ENCODE results near the gene SEMA6B.
"Not testable (repeated sequence)": the region's sequence is repeated elsewhere in the genome, so short reads cannot be mapped to it uniquely, and the experiment has no call there.

SEMA6B gene

DNA sequence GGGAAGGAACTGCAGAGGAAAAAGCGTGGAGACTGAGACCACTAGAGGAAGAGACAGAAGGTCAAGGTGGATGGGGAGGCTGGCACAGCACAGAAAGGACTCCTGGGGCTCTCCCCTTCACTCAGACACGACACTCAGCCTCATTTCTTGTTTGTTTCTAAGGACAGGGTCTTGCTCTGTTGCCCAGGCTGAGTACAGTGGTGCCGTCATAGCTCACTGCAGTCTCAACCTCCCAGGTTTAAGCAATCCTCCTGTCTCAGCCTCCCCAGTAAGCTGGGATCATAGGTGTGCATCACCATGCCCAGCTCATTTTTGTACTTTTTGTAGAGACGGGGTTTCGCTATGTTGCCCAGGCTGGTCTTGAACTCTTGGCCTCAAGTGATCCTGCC is 11.4 kb upstream of the SEMA6B start:
- Mint-ChIP-seq H3K36me3 (ENCODE audit: low read depth) (no peaks in the 10 kb centered on the region), H3K4me3 (no peak overlapping the region), H3K27me3 (peaks cover 22% of the 10 kb centered on the region), H3K4me1 (ENCODE audit: low read depth) (peaks cover 48% of the 10 kb centered on the region), H3K9me3 (no peaks in the 10 kb centered on the region), H3K27ac (no peak overlapping the region)
- intact Hi-C loops (cut with micrococcal nuclease), result no loop called here

GRCh38 chr19:4570402-4570801 is 10.9 kb upstream of the SEMA6B start:
- peaks cover 44% of the 10 kb centered on the region for H3K4me1 Mint-ChIP-seq (ENCODE audit: low read depth)
- intact Hi-C loops (cut with micrococcal nuclease), result no loop called here

GRCh38 chr19:4568886-4569285 is 9.4 kb upstream of the SEMA6B start:
- no peak overlapping the region for H3K27ac Mint-ChIP-seq
- no peaks in the 10 kb centered on the region for H3K9me3 Mint-ChIP-seq
- peaks cover 5% of the 10 kb centered on the region for H3K27me3 Mint-ChIP-seq
- H3K4me1 Mint-ChIP-seq (ENCODE audit: low read depth), result peaks cover 43% of the 10 kb centered on the region
- H3K36me3 Mint-ChIP-seq (ENCODE audit: low read depth), result no peaks in the 10 kb centered on the region
- intact Hi-C loops (cut with micrococcal nuclease), result no loop called here
- H3K4me3 Mint-ChIP-seq, result no peak overlapping the region

More at GRCh38 chr19:4570402-4570801, 10.9 kb upstream of the SEMA6B start:
- Mint-ChIP-seq H3K36me3 (ENCODE audit: low read depth) (no peaks in the 10 kb centered on the region), H3K9me3 (no peaks in the 10 kb centered on the region), H3K27ac (peak overlapping the region; percentile 9), H3K4me3 (no peak overlapping the region), H3K27me3 (peaks cover 19% of the 10 kb centered on the region)

- Mint-ChIP-seq H3K4me1 (ENCODE audit: low read depth) (peaks cover 51% of the 10 kb centered on the region), H3K27ac (peak overlapping the region; percentile 65), H3K4me3 (no peak overlapping the region), H3K27me3 (no peaks in the 10 kb centered on the region), H3K9me3 (no peaks in the 10 kb centered on the region), H3K36me3 (ENCODE audit: low read depth) (no peaks in the 10 kb centered on the region)
- intact Hi-C loops (cut with micrococcal nuclease), result no loop called here
Measured at GRCh38 chr19:4567584-4568071, 8.1 kb upstream of the SEMA6B start.

- intact Hi-C loops (cut with micrococcal nuclease), result no loop called here
- no peaks in the 10 kb centered on the region for H3K36me3 Mint-ChIP-seq (ENCODE audit: low read depth)
- H3K4me3 Mint-ChIP-seq, result peak overlapping the region; percentile 2
- no peaks in the 10 kb centered on the region for H3K9me3 Mint-ChIP-seq
- no peaks in the 10 kb centered on the region for H3K27me3 Mint-ChIP-seq
- peaks cover 61% of the 10 kb centered on the region for H3K4me1 Mint-ChIP-seq (ENCODE audit: low read depth)
- H3K27ac Mint-ChIP-seq, result peak overlapping the region; percentile 65
Measured at GRCh38 chr19:4566402-4567051, 7.0 kb upstream of the SEMA6B start.

DNA sequence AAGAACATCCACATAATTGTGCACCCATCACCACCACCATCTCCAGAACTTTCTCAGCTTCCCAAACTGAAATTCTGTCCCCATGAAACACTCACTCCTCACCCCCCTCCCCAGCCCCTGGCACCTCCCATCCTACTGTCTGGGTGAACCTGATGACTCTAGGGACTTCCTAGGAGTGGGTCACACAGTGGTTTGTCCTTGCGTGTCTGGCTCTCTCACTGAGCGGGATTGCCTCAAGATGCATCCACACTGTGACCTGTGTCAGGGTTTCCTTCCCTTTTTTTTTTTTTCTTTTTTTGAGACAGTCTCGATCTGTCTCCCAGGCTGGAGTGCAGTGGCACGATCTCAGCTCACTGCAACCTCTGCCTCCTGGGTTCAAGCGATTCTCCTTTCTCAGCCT is 4.1 kb upstream of the SEMA6B start:
- H3K27ac Mint-ChIP-seq; H3K27me3 Mint-ChIP-seq; H3K4me3 Mint-ChIP-seq; H3K9me3 Mint-ChIP-seq; intact Hi-C loops (cut with micrococcal nuclease); H3K36me3 Mint-ChIP-seq (ENCODE audit: low read depth): not testable (repeated sequence)
- H3K4me1 Mint-ChIP-seq (ENCODE audit: low read depth), result peaks cover 68% of the 10 kb centered on the region

DNA sequence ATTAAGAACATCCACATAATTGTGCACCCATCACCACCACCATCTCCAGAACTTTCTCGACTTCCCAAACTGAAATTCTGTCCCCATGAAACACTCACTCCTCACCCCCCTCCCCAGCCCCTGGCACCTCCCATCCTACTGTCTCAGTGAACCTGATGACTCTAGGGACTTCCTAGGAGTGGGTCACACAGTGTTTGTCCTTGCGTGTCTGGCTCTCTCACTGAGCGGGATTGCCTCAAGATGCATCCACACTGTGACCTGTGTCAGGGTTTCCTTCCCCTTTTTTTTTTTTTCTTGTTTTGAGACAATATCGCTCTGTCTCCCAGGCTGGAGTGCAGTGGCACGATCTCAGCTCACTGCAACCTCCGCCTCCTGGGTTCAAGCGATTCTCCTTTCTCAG is 2.6 kb upstream of the SEMA6B start:
- H3K9me3 Mint-ChIP-seq; H3K4me3 Mint-ChIP-seq; H3K27me3 Mint-ChIP-seq; intact Hi-C loops (cut with micrococcal nuclease); H3K36me3 Mint-ChIP-seq (ENCODE audit: low read depth): not testable (repeated sequence)
- peaks cover 70% of the 10 kb centered on the region for H3K4me1 Mint-ChIP-seq (ENCODE audit: low read depth)
- H3K27ac Mint-ChIP-seq, result peak overlapping the region; percentile 58

DNA sequence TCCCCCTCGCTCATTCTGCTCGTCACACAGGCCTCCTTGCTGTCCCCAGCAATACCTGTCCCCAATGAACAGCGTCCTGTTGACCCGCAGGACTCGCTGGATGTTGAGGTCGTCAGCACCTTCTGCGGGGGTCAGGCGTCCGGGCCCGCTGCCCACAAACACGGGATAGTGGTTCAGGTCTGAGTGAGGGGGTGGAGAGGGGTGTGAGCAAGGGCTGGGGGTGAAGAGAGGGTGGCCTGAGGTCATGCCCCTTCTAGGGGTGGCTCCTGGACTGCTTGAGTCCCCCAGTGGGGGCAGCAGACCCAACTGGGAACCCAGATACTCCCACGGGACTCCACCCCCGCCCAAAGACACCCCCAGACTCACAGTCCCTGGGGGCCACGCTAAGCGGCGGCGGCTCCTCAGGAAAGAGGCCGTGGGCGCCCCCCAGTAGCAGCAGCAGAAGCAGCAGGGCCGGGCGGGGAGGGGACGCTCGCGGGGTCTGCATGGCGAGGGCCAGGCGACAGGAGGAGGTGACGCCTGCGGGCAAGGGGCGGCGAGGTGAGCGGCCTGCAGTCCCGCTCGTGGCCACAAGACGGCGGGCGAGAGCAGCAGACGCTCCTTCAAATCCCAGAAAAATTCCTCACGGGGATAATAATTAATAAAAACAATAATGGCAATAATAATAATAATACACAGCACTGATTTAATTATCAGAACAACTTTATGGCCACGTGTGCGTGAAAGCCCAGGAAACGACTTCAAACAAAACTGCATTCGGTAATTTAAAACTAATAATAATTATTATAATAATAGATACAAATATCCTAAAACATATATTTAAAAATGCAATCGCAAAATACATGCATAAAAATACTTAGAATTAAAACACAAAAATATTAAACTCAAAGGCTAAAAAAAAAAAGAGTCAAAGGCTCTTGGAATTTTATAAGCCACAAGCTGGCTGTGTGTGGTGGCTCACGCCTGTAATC is 1.2 kb downstream of the SEMA6B start:
- H3K4me3 Mint-ChIP-seq, result peak overlapping the region; percentile 6
- intact Hi-C loops (cut with micrococcal nuclease), result no loop called here
- H3K36me3 Mint-ChIP-seq (ENCODE audit: low read depth), result peaks cover 8% of the 10 kb centered on the region
- H3K9me3 Mint-ChIP-seq, result peaks cover 5% of the 10 kb centered on the region
- no peaks in the 10 kb centered on the region for H3K27me3 Mint-ChIP-seq
- H3K27ac Mint-ChIP-seq, result no peak overlapping the region
- H3K4me1 Mint-ChIP-seq (ENCODE audit: low read depth), result peaks cover 61% of the 10 kb centered on the region

DNA sequence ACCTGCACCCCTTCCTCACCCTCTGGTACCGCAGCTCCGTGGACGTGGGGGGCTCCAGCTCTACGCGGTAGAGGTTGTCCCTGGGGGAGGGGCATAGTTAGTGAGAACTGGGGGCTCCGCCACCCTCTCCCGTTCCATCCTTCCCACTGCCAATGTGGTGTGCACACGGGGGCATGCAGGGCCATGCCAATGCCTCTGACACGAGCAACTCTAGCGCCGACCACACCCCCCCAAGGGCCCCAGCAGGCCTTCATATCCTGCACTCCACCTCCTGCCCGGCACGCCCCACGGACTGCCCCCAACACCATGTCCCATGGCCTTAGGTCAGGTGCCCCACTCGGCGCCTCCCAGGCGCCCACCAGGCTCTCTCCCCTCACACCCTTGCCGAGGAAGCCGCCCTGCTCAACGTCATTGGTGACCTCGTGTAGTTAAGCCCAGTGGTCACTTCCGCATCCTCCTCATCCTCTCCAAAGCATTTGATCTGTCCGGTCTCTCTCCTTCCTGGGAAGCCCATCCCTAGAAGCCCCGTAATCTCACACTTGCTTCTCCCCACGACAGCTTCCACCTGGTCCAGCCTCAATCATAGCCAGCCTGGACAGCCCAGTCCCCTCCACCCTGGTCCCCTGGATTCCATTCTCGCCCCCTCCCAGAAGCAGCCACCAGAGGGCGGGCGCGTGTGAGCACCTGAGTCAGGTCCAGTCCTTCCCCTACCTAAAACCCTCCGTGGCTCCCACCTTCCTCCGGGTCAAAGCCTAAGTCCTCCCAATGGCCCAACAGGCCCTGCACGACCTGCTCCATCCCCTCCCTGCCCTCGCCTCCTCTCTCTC is 2.1 kb downstream of the SEMA6B start:
- intact Hi-C loops (cut with micrococcal nuclease), result no loop called here
- Mint-ChIP-seq H3K27ac (no peak overlapping the region), H3K9me3 (peaks cover 8% of the 10 kb centered on the region), H3K27me3 (no peaks in the 10 kb centered on the region), H3K4me1 (ENCODE audit: low read depth) (peaks cover 61% of the 10 kb centered on the region), H3K36me3 (ENCODE audit: low read depth) (peaks cover 14% of the 10 kb centered on the region), H3K4me3 (no peak overlapping the region)

GRCh38 chr19:4556597-4557127 is 2.8 kb downstream of the SEMA6B start:
- H3K27ac Mint-ChIP-seq, result peak overlapping the region; percentile 43
- intact Hi-C loops (cut with micrococcal nuclease), result no loop called here
- H3K9me3 Mint-ChIP-seq, result peaks cover 8% of the 10 kb centered on the region

GRCh38 chr19:4555657-4556561 is 3.6 kb downstream of the SEMA6B start:
- Mint-ChIP-seq H3K4me1 (ENCODE audit: low read depth) (peaks cover 54% of the 10 kb centered on the region), H3K36me3 (ENCODE audit: low read depth) (peaks cover 23% of the 10 kb centered on the region), H3K4me3 (no peak overlapping the region), H3K27ac (peak overlapping the region; percentile 43), H3K27me3 (peaks cover 3% of the 10 kb centered on the region), H3K9me3 (peaks cover 8% of the 10 kb centered on the region)
- intact Hi-C loops (cut with micrococcal nuclease), result no loop called here

More at GRCh38 chr19:4556597-4557127, 2.8 kb downstream of the SEMA6B start:
- H3K36me3 Mint-ChIP-seq (ENCODE audit: low read depth), result peaks cover 21% of the 10 kb centered on the region
- H3K27me3 Mint-ChIP-seq, result peaks cover 3% of the 10 kb centered on the region
- no peak overlapping the region for H3K4me3 Mint-ChIP-seq
- peaks cover 54% of the 10 kb centered on the region for H3K4me1 Mint-ChIP-seq (ENCODE audit: low read depth)

DNA sequence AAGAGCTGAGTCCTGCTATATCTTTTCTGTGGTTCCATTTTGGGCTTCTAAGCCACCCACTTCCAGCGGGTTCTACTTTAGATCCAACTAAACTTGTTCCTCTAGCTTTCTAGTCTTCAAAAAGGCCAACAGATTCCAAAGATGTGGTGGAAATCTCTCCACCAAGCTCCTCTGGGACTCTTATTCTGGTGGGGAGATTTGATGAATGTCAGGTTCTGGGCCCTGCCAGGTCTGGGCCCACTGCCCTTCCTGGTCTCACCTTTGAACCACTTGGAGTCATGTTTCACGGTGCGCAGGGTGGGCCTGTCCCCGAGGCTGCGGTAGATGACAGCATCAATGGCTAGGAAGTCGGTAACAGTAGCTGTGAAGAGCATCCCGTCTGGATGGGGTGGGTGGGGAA is 4.8 kb downstream of the SEMA6B start:
- no peak overlapping the region for H3K4me3 Mint-ChIP-seq
- H3K36me3 Mint-ChIP-seq (ENCODE audit: low read depth), result peaks cover 27% of the 10 kb centered on the region
- H3K4me1 Mint-ChIP-seq (ENCODE audit: low read depth), result peaks cover 48% of the 10 kb centered on the region
- peaks cover 8% of the 10 kb centered on the region for H3K9me3 Mint-ChIP-seq
- peaks cover 3% of the 10 kb centered on the region for H3K27me3 Mint-ChIP-seq
- H3K27ac Mint-ChIP-seq, result no peak overlapping the region
- intact Hi-C loops (cut with micrococcal nuclease), result no loop called here

- H3K4me3 Mint-ChIP-seq, result no peak overlapping the region
- H3K4me1 Mint-ChIP-seq (ENCODE audit: low read depth), result peaks cover 46% of the 10 kb centered on the region
- H3K27ac Mint-ChIP-seq, result no peak overlapping the region
- H3K36me3 Mint-ChIP-seq (ENCODE audit: low read depth), result peaks cover 28% of the 10 kb centered on the region
- H3K9me3 Mint-ChIP-seq, result peaks cover 8% of the 10 kb centered on the region
- H3K27me3 Mint-ChIP-seq, result peaks cover 3% of the 10 kb centered on the region
- intact Hi-C loops (cut with micrococcal nuclease), result no loop called here
Measured at GRCh38 chr19:4553775-4554174, 5.7 kb downstream of the SEMA6B start.

Data from dendritic cell treated with granulocyte-macrophage colony-stimulating factor and Interleukin-4, amounts not matched to agents 40 ng/mL and 50 ng/mL, for 4 days (primary cell).